GM12801 (cell line): ENCODE results near the gene CALY.

Experiments used
- TF ChIP-seq, protein P1 (sequence below): IDR thresholded peaks from one replicate; pipeline ENCODE4 v1.5.1; 2011; ENCODE audit warnings: control low read depth; ENCODE audit not compliant: insufficient read length; ENCODE audit errors: extremely low read depth

The CALY gene

DNA sequence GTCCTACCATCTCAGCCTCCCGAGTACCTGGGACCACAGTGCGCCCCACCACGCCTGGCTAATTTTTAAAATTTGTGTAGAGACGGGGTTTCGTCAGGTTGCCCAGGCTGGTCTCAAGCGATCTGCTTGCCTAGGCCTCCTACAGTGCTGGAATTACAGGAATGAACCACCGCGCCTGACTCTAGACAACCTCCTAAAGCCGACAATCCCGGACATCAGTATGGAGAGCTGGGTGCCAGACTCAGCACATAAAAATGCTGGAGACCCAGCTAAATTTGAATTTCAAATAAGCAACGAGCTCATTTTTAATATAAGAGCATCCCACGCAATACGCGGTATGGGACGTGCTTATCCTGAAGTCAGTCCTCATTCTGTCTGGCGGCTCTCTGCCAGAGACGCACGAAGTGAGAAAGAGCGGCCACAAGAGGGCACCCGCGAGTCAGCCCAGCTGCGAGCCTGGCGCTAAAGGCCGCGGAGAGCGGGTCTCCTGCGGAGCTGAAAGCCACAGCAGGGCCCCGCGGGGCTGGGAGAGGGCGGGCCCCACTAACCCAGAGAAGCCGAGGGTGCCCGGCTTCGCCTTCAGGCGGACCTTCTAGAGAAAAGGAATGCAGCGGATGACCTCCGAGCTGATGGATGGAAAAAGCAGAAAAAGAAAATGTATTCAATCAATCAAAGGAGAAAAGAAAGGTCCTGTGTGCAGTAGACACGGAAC is 7.0 kb downstream of the CALY start:
- TF ChIP-seq, protein P1, sequence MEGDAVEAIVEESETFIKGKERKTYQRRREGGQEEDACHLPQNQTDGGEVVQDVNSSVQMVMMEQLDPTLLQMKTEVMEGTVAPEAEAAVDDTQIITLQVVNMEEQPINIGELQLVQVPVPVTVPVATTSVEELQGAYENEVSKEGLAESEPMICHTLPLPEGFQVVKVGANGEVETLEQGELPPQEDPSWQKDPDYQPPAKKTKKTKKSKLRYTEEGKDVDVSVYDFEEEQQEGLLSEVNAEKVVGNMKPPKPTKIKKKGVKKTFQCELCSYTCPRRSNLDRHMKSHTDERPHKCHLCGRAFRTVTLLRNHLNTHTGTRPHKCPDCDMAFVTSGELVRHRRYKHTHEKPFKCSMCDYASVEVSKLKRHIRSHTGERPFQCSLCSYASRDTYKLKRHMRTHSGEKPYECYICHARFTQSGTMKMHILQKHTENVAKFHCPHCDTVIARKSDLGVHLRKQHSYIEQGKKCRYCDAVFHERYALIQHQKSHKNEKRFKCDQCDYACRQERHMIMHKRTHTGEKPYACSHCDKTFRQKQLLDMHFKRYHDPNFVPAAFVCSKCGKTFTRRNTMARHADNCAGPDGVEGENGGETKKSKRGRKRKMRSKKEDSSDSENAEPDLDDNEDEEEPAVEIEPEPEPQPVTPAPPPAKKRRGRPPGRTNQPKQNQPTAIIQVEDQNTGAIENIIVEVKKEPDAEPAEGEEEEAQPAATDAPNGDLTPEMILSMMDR = no peak

DNA sequence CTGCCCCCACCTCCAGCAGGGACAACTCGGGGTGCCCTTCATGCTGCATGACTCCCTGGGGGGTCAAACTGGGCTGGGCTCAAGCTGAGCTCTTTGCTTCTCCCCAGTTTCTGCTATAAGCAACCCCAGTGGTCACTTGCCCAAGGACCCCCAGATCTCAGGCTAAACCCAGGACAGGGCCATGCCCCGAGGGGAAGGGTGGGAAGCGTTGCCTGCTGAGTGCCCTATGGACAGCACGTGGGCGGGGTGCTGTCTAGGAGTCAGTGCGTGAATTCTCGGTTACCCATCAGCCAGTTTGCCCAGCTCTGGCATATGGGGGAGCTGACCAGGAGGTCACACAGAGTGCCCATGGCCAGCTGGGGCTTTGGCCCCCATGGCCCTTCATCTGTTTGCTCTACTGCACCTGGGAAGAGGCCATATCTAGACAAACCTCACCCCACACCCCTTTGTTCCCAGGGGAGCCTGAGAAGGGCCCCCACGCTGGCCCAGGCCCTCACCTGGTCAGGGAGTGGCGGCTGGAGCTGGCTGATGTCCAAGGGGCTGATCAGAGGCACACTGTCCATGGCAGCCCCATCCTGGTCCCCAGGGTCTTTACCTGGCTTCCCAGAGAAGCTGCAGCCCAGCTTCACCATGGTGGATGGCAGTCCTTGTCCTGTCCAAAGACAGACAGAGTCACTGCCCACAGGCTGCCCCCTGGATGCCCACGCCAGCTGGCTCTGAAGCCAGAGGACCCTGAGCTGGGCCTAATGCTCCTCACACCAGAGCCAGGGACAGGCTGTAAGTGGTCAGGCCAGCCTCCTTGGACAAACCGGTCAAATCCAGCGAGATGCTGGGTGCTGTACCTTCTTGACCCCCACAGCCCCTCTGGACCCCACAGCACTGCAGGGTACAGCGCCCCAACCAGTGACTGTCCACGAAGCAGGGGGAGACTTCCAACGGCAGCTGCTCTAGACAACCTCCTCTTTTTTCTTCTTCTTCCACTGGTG is 8.0 kb downstream of the CALY start:
- TF ChIP-seq, protein P1 = no peak

DNA sequence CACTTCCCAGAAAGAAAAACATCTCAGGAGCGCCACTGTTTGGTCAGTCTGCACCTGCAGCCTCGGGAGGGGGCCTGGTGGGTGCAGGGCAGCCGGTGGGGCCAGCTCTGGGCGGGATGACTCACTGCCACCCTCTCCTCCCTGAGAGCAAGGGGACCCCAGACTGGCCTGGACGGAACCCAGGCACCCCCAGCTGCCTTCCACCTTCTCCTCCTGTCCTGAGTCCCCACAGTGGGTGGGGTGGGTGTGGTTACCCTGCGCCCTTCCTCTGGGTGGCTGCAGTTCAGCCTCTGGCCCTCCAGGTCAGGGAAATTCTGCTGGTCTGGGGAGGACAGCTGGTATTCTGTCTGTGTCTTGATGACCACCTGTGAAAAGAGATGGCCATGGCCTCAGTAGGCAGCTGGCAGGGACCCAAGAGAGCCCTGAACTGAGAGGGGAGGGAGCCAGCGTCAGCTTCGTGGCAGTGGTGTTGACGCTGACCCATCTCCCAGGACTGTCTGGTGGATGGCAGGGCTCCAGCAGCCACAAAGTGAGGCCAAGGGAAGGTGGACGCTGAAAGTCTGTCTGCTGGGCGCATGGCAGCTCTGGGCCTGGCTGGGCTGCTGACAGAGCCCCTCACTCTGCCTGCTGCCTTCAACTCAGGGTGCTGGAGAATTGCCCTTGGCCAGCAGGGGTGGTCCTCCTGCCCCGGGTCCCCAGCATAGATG is 8.9 kb downstream of the CALY start:
- TF ChIP-seq, protein P1 = no peak

DNA sequence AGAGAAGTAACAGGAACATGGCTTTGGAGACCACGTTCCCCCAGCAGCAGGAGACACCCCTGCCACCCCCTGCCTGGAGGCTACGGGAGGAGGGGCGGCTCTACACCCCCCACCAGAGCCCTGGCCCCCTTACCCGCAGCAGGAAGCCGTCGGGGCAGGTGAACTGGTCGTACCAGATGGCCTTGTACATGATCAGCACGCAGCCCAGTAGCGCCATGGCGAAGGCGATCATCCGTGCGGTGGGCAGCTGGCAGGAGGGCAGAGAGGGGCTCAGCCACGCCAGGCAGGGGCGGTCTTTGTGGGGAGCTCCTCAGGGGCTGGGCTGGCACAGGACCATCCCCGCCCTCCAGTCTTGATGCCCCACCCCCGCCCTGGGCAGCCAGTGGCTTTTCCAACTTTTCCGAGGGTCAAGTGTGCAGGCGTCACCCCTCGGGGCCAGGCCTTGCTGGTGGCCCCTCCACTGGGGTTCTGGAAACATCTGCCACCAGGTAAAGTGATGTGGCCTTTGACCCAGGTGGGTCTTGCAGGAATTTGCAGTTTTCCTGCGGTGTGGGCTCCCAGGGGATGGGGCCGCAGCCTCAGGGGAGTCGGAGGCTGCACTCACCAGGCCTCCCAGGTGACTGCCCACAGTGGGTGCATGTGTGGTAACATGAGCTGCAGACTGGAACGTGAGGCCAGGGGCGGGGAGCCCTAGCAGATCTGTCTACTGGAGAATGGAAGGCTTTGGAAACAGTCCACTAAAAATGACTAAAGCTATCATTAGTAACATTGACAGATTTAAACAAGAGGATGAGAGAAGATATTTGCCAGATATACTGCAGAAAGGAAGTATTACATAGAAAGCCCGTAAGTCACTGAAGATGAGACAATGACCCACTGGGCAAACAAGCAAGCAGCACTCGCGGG is 9.7 kb downstream of the CALY start:
- TF ChIP-seq, protein P1 = no peak

DNA sequence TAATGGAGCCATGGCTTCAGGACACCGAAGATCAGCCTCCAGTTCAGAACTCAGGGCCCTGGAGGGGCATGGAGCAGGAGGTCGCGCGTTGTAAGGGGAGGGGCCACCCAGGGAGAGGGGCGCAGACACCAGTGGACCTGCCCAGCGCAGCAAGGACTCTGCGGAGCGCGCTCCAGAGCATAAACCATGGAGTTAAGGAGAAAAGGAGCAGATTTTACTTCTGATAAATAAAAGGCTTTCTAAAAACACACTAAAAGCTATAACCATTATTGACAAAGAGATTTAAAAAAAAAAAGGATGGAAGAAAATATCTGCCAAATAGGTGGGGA is 10.5 kb downstream of the CALY start:
- TF ChIP-seq, protein P1 = no peak

DNA sequence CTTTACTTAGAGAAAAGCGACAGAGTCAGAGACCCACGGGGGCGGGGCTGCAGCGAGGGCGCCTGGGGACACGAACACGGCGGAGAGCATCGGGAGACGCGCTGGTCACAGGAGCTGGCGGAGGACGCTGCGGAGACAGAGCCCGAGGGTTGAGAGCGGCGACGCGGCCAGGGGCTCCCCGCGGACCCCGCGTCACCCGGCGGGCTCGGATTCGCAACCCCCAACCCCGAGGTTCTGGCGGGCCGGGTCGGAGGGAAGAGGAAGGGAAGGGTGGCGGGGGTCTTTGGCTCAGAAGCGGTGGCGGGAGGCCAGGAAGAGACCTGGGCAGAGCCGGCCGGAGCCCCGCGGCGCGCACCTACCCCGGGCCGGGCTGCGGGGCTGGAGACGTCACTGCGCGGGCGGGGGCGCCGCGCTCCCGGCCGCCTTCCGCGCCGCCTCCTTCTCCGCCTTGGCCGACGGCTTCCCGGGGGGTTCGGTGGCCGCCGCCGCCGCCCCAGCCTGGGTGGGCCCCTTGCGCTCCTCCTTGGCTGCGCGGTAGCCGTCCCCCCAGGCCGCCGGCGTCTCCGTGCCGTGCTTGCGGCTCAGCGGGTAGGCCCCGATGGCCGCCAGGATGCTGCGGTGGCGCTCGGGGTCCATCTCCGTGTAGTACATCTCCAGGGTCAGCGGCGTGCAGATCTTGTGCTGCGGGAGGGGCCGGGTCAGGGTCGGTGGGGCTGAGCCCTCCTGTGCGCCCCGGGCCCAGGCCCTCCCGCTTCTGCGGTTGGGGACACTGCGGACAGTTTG is 11.1 kb downstream of the CALY start:
- TF ChIP-seq, protein P1 = no peak
